ENCODE measurements around the gene CDHR3.

DNA sequence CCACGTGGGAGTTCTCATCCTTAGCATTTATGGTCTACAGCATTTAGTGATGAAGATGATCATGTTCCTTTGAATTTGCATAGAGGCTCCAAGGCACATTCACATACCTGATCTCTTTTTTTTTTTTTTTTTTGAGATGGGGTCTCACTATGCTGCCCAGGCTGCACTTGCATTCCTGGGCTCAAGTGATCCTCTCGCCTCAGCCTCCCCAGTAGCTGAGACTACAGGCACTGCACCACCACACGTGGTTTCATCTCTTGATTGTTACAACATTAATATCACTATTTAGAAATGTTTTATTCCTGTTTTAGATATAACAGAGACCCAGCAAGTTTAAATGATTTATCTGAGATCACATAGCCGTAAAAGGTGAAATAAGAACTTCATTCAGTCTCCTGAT, 13.8 kb downstream of the CDHR3 start:
- TF ChIP-seq, protein P1, sequence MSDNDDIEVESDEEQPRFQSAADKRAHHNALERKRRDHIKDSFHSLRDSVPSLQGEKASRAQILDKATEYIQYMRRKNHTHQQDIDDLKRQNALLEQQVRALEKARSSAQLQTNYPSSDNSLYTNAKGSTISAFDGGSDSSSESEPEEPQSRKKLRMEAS (CRISPR knock-in tag; IDR thresholded peaks at IDR 0.05): no peak
- TF ChIP-seq, protein P2, sequence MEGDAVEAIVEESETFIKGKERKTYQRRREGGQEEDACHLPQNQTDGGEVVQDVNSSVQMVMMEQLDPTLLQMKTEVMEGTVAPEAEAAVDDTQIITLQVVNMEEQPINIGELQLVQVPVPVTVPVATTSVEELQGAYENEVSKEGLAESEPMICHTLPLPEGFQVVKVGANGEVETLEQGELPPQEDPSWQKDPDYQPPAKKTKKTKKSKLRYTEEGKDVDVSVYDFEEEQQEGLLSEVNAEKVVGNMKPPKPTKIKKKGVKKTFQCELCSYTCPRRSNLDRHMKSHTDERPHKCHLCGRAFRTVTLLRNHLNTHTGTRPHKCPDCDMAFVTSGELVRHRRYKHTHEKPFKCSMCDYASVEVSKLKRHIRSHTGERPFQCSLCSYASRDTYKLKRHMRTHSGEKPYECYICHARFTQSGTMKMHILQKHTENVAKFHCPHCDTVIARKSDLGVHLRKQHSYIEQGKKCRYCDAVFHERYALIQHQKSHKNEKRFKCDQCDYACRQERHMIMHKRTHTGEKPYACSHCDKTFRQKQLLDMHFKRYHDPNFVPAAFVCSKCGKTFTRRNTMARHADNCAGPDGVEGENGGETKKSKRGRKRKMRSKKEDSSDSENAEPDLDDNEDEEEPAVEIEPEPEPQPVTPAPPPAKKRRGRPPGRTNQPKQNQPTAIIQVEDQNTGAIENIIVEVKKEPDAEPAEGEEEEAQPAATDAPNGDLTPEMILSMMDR (IDR thresholded peaks at IDR 0.05): no peak
